ENCODE results near the gene KIF26B. TPM values are rescaled to one million over a fixed set of nuclear protein-coding genes. Genes with fewer than 3 reads are reported as not detected.

The KIF26B gene
- total RNA-seq, 6 experiments from 2014 or later, result 0.31 to 0.55 (median 0.35) TPM

DNA sequence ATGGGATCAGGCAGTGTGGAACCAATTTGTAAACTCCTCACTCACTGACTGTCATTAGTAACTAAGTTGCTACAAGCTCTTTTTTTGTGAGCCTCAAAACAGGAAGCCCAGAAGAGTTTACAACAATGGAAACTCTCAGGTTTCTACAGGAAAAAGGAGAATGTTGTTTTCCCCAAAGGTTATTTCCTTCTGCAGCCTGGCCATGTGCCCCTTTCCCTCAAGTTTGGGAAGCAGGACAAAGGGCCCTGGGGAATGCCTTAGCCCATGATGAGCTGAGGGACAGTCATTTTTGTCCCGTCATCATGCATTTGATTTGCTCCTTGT lies 395.9 kb downstream of the KIF26B start:
- intact Hi-C loops (cut with DNase I), result no loop called here
- no peak for DNase-seq
- peak in 1 of 4 donors; percentile 56 for ATAC-seq
- WGBS (ENCODE audit: insufficient coverage, low coverage, low lambda C conversion rate, missing lambda C conversion rate), result 50% methylated on average over 1 of the region's 1 CpG
- no peaks in the 10 kb centered on the region for H3K4me1 ChIP-seq
- H3K4me3 ChIP-seq, result no peak overlapping the region
- H3K27ac ChIP-seq, result no peak overlapping the region
- H3K27me3 ChIP-seq, result no peaks in the 10 kb centered on the region
- H3K9me3 ChIP-seq, result no peaks in the 10 kb centered on the region
- TF ChIP-seq, protein P1, sequence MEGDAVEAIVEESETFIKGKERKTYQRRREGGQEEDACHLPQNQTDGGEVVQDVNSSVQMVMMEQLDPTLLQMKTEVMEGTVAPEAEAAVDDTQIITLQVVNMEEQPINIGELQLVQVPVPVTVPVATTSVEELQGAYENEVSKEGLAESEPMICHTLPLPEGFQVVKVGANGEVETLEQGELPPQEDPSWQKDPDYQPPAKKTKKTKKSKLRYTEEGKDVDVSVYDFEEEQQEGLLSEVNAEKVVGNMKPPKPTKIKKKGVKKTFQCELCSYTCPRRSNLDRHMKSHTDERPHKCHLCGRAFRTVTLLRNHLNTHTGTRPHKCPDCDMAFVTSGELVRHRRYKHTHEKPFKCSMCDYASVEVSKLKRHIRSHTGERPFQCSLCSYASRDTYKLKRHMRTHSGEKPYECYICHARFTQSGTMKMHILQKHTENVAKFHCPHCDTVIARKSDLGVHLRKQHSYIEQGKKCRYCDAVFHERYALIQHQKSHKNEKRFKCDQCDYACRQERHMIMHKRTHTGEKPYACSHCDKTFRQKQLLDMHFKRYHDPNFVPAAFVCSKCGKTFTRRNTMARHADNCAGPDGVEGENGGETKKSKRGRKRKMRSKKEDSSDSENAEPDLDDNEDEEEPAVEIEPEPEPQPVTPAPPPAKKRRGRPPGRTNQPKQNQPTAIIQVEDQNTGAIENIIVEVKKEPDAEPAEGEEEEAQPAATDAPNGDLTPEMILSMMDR (IDR thresholded peaks at IDR 0.05), result no peak
- TF ChIP-seq POLR2A (IDR thresholded peaks at IDR 0.05), result no peak
- no peaks in the 10 kb centered on the region for H3K36me3 ChIP-seq

GRCh38 chr1:245551536-245551935 lies 396.8 kb downstream of the KIF26B start:
- no peak overlapping the region for H3K4me3 ChIP-seq
- DNase-seq (no peak), ATAC-seq (no peak)
- no peaks in the 10 kb centered on the region for H3K9me3 ChIP-seq
- H3K27ac ChIP-seq, result no peak overlapping the region
- intact Hi-C loops (cut with DNase I), result no loop called here
- WGBS (ENCODE audit: insufficient coverage, low coverage, low lambda C conversion rate, missing lambda C conversion rate), result 81% methylated on average over 4 of the region's 9 CpGs
- no peaks in the 10 kb centered on the region for H3K36me3 ChIP-seq
- H3K4me1 ChIP-seq, result no peaks in the 10 kb centered on the region
- TF ChIP-seq, protein P1 (IDR thresholded peaks at IDR 0.05), result no peak
- no peak for TF ChIP-seq POLR2A (IDR thresholded peaks at IDR 0.05)
- H3K27me3 ChIP-seq, result no peaks in the 10 kb centered on the region

- Histone ChIP-seq H3K4me3 (no peak overlapping the region), H3K4me1 (no peaks in the 10 kb centered on the region), H3K27ac (no peak overlapping the region), H3K27me3 (no peaks in the 10 kb centered on the region), H3K36me3 (no peaks in the 10 kb centered on the region), H3K9me3 (no peaks in the 10 kb centered on the region)
- no peak for DNase-seq
- no peak for ATAC-seq
- intact Hi-C loops (cut with DNase I), result no loop called here
- WGBS (ENCODE audit: insufficient coverage, low coverage, low lambda C conversion rate, missing lambda C conversion rate), result 82% methylated on average over 8 of the region's 9 CpGs
- TF ChIP-seq, protein P1 (IDR thresholded peaks at IDR 0.05), result no peak
- no peak for TF ChIP-seq POLR2A (IDR thresholded peaks at IDR 0.05)
These were observed 397.5 kb downstream of the KIF26B start for GRCh38 chr1:245552331-245552730.

GRCh38 chr1:245556057-245556456 lies 401.3 kb downstream of the KIF26B start:
- intact Hi-C loops (cut with DNase I), result no loop called here
- Histone ChIP-seq H3K4me1 (no peaks in the 10 kb centered on the region), H3K4me3 (no peak overlapping the region), H3K9me3 (no peaks in the 10 kb centered on the region), H3K36me3 (no peaks in the 10 kb centered on the region), H3K27me3 (no peaks in the 10 kb centered on the region), H3K27ac (no peak overlapping the region)
- WGBS (ENCODE audit: insufficient coverage, low coverage, low lambda C conversion rate, missing lambda C conversion rate), result 53% methylated on average over 3 of the region's 3 CpGs
- DNase-seq, result no peak
- ATAC-seq, result no peak
- TF ChIP-seq POLR2A (IDR thresholded peaks at IDR 0.05), result no peak
- TF ChIP-seq, protein P1 (IDR thresholded peaks at IDR 0.05), result no peak

DNA sequence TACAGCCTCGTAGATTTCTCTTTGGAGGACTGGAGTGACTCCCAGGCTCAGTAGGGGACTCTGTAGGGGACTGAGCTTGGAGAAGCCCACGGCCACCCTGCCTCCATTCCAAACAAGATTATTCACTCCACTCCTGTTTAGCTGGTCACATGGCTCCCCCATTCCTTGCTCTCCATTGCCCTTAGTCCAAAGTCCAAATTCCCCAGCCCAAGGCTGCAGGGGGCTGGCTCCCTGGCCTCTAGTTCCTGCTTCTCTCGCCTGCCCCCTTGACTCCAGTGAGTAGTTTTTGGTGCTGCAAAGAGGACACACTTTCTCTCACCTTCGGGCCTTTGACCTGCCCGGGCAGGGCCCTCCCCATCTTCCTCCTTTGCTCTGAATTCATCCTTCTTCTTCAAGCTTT lies 403.3 kb downstream of the KIF26B start:
- 38% methylated on average over 2 of the region's 5 CpGs for WGBS (ENCODE audit: insufficient coverage, low coverage, low lambda C conversion rate, missing lambda C conversion rate)
- intact Hi-C loops (cut with DNase I), result no loop called here
- TF ChIP-seq POLR2A (IDR thresholded peaks at IDR 0.05), result no peak
- TF ChIP-seq, protein P1 (IDR thresholded peaks at IDR 0.05), result no peak
- Histone ChIP-seq H3K4me3 (no peak overlapping the region), H3K36me3 (no peaks in the 10 kb centered on the region), H3K9me3 (no peaks in the 10 kb centered on the region), H3K27ac (no peak overlapping the region), H3K27me3 (no peaks in the 10 kb centered on the region), H3K4me1 (no peaks in the 10 kb centered on the region)
- no peak for DNase-seq
- no peak for ATAC-seq
